ENCODE data around the gene AIF1L. TPM values are rescaled to one million over a fixed set of nuclear protein-coding genes. Genes with fewer than 3 reads are reported as not detected.
"Not testable (repeated sequence)": the region's sequence is repeated elsewhere in the genome, so short reads cannot be mapped to it uniquely, and the experiment has no call there.

The AIF1L gene
- total and polyA plus RNA-seq, 2 of the 4 experiments (the other 2 are of a cell fraction): 0.18 to 0.19 TPM

DNA sequence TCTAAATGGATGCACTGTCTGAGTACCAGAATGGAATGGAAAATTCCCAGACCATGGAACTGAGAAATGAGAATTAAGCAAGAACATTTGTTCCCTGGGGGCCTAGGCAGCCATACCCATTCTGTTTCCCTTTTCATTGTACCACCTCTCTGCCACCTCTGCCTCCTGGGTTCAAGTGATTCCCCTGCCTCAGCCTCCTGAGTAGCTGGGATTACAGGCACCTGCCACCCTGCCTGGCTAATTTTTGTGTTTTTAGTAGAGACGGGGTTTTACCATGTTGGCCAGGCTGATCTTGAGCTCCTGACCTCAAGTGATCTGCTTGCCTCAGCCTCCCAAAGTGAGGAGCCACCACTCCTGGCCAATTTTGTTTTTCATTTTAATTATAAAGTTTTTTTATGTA is 62.3 kb downstream of the AIF1L start:
- H3K9me1 ChIP-seq (ENCODE audit: insufficient read depth, low read length); POLR2A ChIA-PET (ENCODE audit: unreplicated experiment); H3K56ac ChIP-seq (ENCODE audit: extremely low read depth, insufficient read depth, low read length); intact Hi-C loops (cut with micrococcal nuclease); H3K4me3 ChIP-seq (ENCODE audit: insufficient read depth, low read depth, low read length); H4K5ac ChIP-seq (ENCODE audit: low read depth, low read length); H2BK120ac ChIP-seq (ENCODE audit: low read depth, low read length); H3K4ac ChIP-seq (ENCODE audit: low read depth, low read length); in situ Hi-C loops (cut with MboI; ENCODE audit: low sequenced_read_pairs); H2AFZ ChIP-seq (replicated peaks; ENCODE audit: low read length, poor library complexity); H3K4me2 ChIP-seq (ENCODE audit: low read depth, low read length); DNase-seq; BruUV-seq (replicated peaks); ATAC-seq (ENCODE audit: low read depth); H3K9me3 ChIP-seq (ENCODE audit: control insufficient read depth, insufficient read depth, low read length); H3K4me1 ChIP-seq (ENCODE audit: control insufficient read depth, insufficient read depth, low read length); H3K27me3 ChIP-seq (ENCODE audit: control insufficient read depth, insufficient read depth, low read length); dilution Hi-C loops (cut with HindIII; ENCODE audit: low sequenced_read_pairs, unreplicated experiment); H2AK5ac ChIP-seq (ENCODE audit: low read depth, low read length); H3K23ac ChIP-seq (ENCODE audit: low read depth, low read length); H3K27ac ChIP-seq (ENCODE audit: insufficient read depth, low read length); CTCF ChIA-PET; H4K8ac ChIP-seq (ENCODE audit: low read depth in 2 of 2, low read length in 2 of 2); H3K18ac ChIP-seq (ENCODE audit: low read depth, low read length); H2AK9ac ChIP-seq (replicated peaks; ENCODE audit: low read depth, low read length, poor library complexity); H2BK5ac ChIP-seq (ENCODE audit: low read depth, low read length, poor library complexity, severe bottlenecking); H3K14ac ChIP-seq (replicated peaks; ENCODE audit: low read depth, low read length); H4K91ac ChIP-seq (ENCODE audit: insufficient read depth, low read depth, low read length); H3K9ac ChIP-seq (ENCODE audit: low read depth, low read length); H2BK15ac ChIP-seq (ENCODE audit: low read depth, low read length); H2BK20ac ChIP-seq (ENCODE audit: low read depth, low read length); H4K20me1 ChIP-seq (ENCODE audit: insufficient read depth, low read length): not testable (repeated sequence)
- WGBS, 2 experiments (ENCODE audit: extremely low coverage in 2 of 2, insufficient read length in 1 of 2): no CpG with 5 or more reads among the region's 1 CpG
- Histone ChIP-seq H3K36me3 (ENCODE audit: control insufficient read depth, insufficient read depth, low read length) (peaks cover 40% of the 10 kb centered on the region), H3K79me1 (ENCODE audit: low read depth in 1 of 2, low read length in 2 of 2) (peaks cover 2 to 10% of the 10 kb centered on the region in 2 experiments; a peak in 2 of 4 replicates)

Measured in IMR-90 (cell line).